ENCODE measurements around the gene SF3A2.

GRCh38 chr19:2233601-2234280 is 2.9 kb upstream of the SF3A2 start:
- TF ChIP-seq CTCF (IDR thresholded peaks at IDR 0.05) (no peak), EZH2 (IDR thresholded peaks at IDR 0.05; ENCODE audit: borderline replicate concordance, insufficient read depth, low read depth, low read length, poor library complexity, severe bottlenecking) (no peak)
